ENCODE data around the gene USP5.

Gene USP5

GRCh38 chr12:6914947-6915788 is 63.2 kb downstream of the USP5 start:
- DNase-seq (ENCODE audit: low read depth): no peak

- DNase-seq (ENCODE audit: low read depth): no peak
These were observed 63.9 kb downstream of the USP5 start for GRCh38 chr12:6915789-6916285.

All from activated T-helper 9 cell treated with anti-CD3 and anti-CD28 coated beads, Interleukin-2, amount 50 U/mL, for 16 hours (primary cell).